ENCODE measurements around the gene ABHD5.
"Not testable (repeated sequence)": the region's sequence is repeated elsewhere in the genome, so short reads cannot be mapped to it uniquely, and the experiment has no call there.

Gene ABHD5

GRCh38 chr3:43690400-43691119 lies at the start of gene ABHD5:
TSS of gene ABHD5 (plus strand) at chr3:43690938. CDS start at chr3:43690993, 55 bp downstream.
- DNase-seq = peak; percentile 47 to 94 (median 84)

GRCh38 chr3:43641306-43642114 lies 49.2 kb upstream of the ABHD5 start:
- no peak for DNase-seq

GRCh38 chr3:43644443-43644842 lies 46.3 kb upstream of the ABHD5 start:
- no peak for DNase-seq

- no peak for DNase-seq
These were observed 43.2 kb upstream of the ABHD5 start for GRCh38 chr3:43647331-43648166.

- no peak for DNase-seq
These were observed 41.8 kb upstream of the ABHD5 start for GRCh38 chr3:43648957-43649356.

DNA sequence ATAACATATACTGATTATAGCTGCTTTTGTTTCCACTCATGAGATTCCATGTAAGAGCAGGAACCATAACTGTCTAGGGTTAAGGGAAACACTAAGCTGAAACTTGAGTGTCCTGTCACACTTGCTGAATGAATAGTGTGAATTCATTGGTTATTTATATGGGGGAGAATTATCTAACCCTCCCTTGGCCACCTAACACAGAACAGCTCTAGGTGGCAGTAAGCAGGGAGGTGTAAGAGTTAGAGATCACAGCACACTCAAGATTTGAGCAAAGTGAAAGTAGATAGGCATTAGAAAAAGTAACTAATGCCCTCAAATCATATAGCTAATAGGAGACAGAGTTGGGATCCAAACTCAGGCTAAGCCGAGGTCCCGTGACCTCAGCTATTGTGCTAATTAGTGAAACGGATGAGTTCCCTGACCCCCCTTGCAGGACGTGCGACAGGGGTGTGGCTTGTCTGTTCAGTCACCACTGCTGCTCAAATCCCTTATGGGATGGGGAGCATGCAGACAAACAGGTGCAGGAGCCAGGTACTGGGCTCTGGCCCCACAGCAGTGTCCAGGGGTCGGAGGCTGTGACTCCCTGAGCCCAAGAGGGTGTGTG lies 41.3 kb upstream of the ABHD5 start:
- no peak for DNase-seq

GRCh38 chr3:43650345-43650744 lies 40.4 kb upstream of the ABHD5 start:
- DNase-seq = no peak

DNA sequence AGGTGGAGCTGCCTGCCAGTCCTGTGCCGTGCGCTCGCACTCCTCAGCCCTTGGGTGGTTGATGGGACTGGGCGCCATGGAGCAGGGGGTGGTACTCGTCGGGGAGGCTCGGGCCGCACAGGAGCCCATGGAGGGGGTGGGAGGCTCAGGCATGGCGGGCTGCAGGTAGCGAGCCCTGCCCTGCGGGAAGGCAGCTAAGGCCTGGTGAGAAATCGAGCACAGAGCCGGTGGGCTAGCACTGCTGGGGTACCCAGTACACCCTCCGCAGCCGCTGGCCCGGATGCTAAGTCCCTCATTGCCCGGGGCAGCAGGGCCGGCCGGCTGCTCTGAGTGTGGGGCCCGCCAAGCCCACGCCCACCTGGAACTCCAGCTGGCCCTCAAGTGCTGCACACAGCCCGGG lies 34.3 kb upstream of the ABHD5 start:
- not testable (repeated sequence) for DNase-seq

GRCh38 chr3:43659250-43659880 lies 31.4 kb upstream of the ABHD5 start:
- no peak for DNase-seq

- DNase-seq = not testable (repeated sequence)
These were observed 29.4 kb upstream of the ABHD5 start for GRCh38 chr3:43661376-43661775.

DNA sequence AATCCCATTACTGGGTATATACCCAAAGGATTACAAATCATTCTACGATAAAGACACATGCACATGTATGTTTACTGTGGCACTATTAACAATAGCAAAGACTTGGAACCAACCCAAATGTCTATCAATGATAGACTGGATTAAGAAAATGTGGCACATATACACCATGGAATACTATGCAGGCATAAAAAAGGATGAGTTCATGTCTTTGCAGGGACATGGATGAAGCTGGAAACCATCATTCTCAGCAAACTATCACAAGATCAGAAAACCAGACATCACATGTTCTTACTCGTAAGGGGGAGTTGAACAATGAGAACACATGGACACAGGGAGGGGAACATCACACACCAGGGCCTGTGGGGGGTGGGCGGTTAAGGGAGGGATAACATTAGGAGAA lies 25.7 kb upstream of the ABHD5 start:
- DNase-seq = not testable (repeated sequence)

DNA sequence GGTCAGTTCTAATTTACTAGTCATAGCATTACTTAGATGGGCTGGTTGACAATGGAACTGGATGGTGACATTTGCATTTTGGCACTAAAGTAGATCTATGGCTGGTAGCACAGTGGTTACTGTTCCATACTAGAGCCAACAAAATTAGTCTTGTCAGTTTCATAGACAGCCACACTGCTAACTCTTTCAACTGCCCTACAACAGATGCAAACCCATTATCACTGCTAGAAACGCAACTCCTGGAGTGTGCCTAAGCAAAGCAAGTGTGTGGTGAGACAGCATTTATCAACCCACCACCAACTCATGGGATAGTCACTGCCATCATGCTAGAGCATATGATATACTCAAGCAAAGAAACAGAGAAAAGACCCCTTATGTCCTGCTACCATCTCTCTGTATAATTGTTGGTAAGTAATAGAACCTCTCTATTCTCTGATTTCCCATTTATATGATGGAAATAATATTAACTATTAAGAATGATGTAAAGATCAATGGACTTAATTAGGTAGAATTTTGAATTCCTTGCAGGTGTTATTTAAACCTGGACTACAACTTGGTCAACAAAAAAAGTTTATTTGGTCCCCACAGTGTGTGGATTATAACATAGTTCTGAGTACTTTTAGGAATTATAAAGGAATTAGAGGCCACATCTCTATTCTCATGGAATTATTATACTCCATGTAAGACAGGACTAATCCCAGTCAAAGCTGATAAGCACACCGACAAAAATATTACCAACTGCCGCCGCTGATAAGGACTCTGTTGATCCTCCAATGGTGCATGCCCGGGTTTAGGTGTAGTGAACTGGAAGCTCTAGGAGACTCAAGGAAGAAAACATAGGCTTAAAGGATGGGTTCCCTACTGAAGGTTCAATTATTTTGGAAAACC lies 19.9 kb upstream of the ABHD5 start:
- DNase-seq = no peak

- DNase-seq = no peak
These were observed 16.2 kb upstream of the ABHD5 start for GRCh38 chr3:43674345-43675085.

DNA sequence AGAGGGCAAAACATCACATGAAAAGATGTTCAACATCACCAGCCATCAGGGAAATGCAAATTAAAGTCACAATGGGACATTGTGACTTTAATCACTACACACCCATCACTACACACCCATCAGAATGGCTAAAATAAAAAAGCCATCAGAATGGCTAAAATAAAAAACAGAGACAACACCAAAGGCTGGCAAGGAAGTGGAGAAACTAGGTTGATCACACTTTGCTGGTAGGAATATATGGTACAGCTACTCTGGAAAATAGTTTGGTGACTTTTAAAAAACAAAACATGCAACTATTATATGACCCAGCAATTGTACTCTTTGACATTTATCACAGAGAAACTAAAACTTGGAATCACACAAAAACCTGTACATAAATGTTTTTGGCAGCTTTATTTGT lies 15.1 kb upstream of the ABHD5 start:
- no peak for DNase-seq

DNA sequence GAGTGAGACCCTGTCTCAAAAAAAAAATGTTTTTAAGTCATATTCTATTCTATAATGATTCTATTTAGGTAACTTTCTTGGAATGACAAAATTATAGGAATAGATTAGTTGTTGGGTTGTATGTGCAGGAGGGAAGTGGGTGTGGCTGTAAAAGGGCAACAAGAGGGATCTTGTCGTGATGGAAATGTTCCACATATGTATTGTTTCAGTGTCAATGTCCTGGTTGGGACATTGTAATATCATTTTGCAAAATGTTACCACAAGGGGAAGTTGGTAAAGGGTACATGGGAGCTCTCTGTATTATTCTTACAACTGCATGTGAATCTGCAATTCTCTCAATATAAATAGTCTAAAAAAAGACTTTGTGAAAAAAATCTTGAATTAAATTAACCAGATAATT lies 14.3 kb upstream of the ABHD5 start:
- DNase-seq = no peak

DNA sequence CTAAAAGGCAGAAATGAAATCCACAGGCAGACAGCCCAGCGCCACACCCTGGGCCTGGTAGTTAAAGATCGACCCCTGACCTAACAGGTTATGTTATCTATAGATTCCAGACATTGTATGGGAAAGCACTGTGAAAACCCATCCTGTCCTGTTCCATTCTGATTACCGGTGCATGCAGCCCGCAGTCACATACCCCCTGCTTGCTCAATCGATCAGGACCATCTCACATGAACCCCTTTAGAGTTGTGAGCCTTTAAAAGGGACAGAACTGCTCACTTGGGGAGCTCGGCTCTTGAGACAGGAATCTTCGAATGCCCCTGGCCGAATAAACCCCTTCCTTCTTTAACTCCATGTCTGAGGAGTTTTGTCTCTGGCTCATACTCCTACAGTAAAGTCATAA lies 12.4 kb upstream of the ABHD5 start:
- DNase-seq = not testable (repeated sequence)

- not testable (repeated sequence) for DNase-seq
These were observed 11.8 kb upstream of the ABHD5 start for GRCh38 chr3:43678887-43679449.

DNA sequence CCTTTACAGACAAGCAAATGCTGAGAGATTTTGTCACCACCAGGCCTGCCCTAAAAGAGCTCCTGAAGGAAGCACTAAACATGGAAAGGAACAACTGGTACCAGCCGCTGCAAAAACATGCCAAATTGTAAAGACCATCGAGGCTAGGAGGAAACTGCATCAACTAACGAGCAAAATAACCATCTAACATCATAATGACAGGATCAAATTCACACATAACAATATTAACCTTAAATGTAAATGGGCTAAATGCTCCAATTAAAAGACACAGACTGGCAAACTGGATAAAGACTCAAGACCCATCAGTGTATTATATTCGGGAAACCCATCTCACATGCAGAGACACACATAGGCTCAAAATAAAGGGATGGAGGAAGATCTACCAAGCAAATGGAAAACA lies 9.9 kb upstream of the ABHD5 start:
- not testable (repeated sequence) for DNase-seq

DNA sequence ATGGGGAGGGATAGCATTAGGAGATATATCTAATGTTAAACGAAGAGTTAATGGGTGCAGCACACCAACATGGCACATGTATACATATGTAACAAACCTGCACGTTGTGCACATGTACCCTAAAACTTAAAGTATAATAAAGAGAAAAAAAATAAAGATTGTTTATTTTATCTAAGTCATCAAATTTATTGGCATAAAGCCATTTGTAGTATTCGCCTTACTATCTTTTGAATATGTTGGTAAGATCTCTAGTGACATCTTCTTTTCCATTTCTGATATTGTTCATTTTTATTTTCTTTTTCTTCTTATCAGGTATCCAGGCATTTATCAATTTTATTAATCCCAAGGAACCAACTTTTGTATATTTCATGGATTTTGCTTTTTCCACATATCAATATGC lies 5.8 kb upstream of the ABHD5 start:
- no peak for DNase-seq

- no peak for DNase-seq
These were observed 4.8 kb upstream of the ABHD5 start for GRCh38 chr3:43685921-43686320.

Measured in C1 segment of cervical spinal cord (tissue), 14 donors.